Kidney (tissue), 14 donors: ENCODE results near the gene TLN1. TPM values are rescaled to one million over a fixed set of nuclear protein-coding genes. Genes with fewer than 3 reads are reported as not detected.

Experiments used
- DNase-seq, 5 donors: peaks; one replicate each; pipeline ENCODE4 v3.0.0-alpha.2; 2013 to 2020
- FAIRE-seq: peaks from 2 replicates; lab custom pipeline; 2012; peaks lifted over from hg19 to GRCh38; lab: Jason Lieb, UNC
- H3K27ac ChIP-seq, 2 donors: one replicate each; pipeline ENCODE4 v1.7.0; 2013; ENCODE audit warnings: low read depth in 2 of 2, low read length in 2 of 2, inconsistent platforms in 1 of 2
- H3K27me3 ChIP-seq: one replicate; pipeline ENCODE4 v1.7.1; 2013; ENCODE audit warnings: low read length, inconsistent platforms; ENCODE audit not compliant: control insufficient read depth, insufficient read depth
- H3K36me3 ChIP-seq, 3 donors: one replicate each; pipeline versions ENCODE4 v1.7.0 to v1.7.1; 2013; ENCODE audit warnings: low read length in 3 of 3, control low read depth in 1 of 3, inconsistent platforms in 1 of 3; ENCODE audit not compliant: insufficient read depth in 3 of 3, control insufficient read depth in 2 of 3
- H3K4me1 ChIP-seq, 3 donors: one replicate each; pipeline versions ENCODE4 v1.7.0 to v1.7.1; 2013; ENCODE audit warnings: low read length in 3 of 3, inconsistent platforms in 1 of 3, low read depth in 1 of 3; ENCODE audit not compliant: control insufficient read depth in 2 of 3, insufficient read depth in 2 of 3
- H3K4me3 ChIP-seq, 3 donors: one replicate each; pipeline versions ENCODE4 v1.7.0 to v1.8.1; 2013; ENCODE audit warnings: low read length in 3 of 3, control low read depth in 1 of 3, inconsistent platforms in 1 of 3
- H3K9ac ChIP-seq, 3 donors: one replicate each; pipeline versions ENCODE4 v1.7.0 to v1.7.1; 2013; ENCODE audit warnings: low read length in 3 of 3, control low read depth in 1 of 3, inconsistent platforms in 1 of 3
- H3K9me3 ChIP-seq, 3 donors: one replicate each; pipeline versions ENCODE4 v1.7.0 to v1.7.1; 2013; ENCODE audit warnings: low read length in 3 of 3, control low read depth in 1 of 3, inconsistent platforms in 1 of 3; ENCODE audit not compliant: control insufficient read depth in 2 of 3, insufficient read depth in 1 of 3
- CTCF ChIP-seq: IDR thresholded peaks from 3 replicates; pipeline ENCODE4 v1.5.1; 2012; ENCODE audit warnings: mild to moderate bottlenecking, moderate library complexity, borderline replicate concordance; ENCODE audit not compliant: insufficient read depth; ENCODE audit errors: extremely low read depth
- intact Hi-C: fragments of 100-400 bp; cut with DNase I; formaldehyde crosslinking; loops from one replicate; pipeline ENCODE4 v1.11.1; 2022
- polyA plus RNA-seq: library from polyadenylated mRNA; stranded (reverse); fragments of 350-450 nt; fragmentation: Illumina TruSeq; extraction: RNeasy Lipid Tissue Mini Kit (QIAGEN cat#74804); gene quantifications from one replicate; pipeline ENCODE4 v1.2.3, GENCODE V29; 2014; ENCODE audit warnings: low read depth, low replicate concordance; ENCODE audit not compliant: insufficient read depth
- total RNA-seq: library from RNA; stranded (reverse); fragmentation: NEBNext Ultra II Directional; extraction: Animal tissue kit (Norgen Biotek cat#: 25700); gene quantifications from one replicate; pipeline ENCODE4 v1.2.1, GENCODE V29; 2021
- donor health status: control.
- donor health status: control.
- donor health status: control.
- donor health status: control.
- donor health status: control.
- donor health status: DM: yes; HTN: yes; CAD: no.
- donor health status: Normal renal cell carcinoma (clear cell type).

Gene TLN1
- total and polyA plus RNA-seq, 2 donors from 2014 or later = 71.7 to 376 TPM

GRCh38 chr9:35759795-35760194, 27.8 kb upstream of the TLN1 start:
- peaks cover 0 to 11% (median 4%) of the 10 kb centered on the region in 3 donors for H3K4me1 ChIP-seq
- no peaks in the 10 kb centered on the region for H3K27me3 ChIP-seq
- DNase-seq (no peak), FAIRE-seq (no peak)
- H3K27ac ChIP-seq = no peak overlapping the region
- intact Hi-C loops = no loop called here
- H3K9me3 ChIP-seq = no peaks in the 10 kb centered on the region
- TF ChIP-seq CTCF = no peak
- H3K36me3 ChIP-seq = no peaks in the 10 kb centered on the region
- H3K9ac ChIP-seq = no peak overlapping the region
- H3K4me3 ChIP-seq = no peak overlapping the region

GRCh38 chr9:35758475-35759050, 26.6 kb upstream of the TLN1 start:
- FAIRE-seq (no peak), DNase-seq (peak in 2 of 5 donors; percentile 16 to 33)
- Histone ChIP-seq H3K9ac (no peak overlapping the region), H3K4me3 (no peak overlapping the region), H3K9me3 (no peaks in the 10 kb centered on the region), H3K27ac (peak overlapping the region in 1 of 2 donors; percentile 30), H3K4me1 (peaks cover 0 to 11% (median 4%) of the 10 kb centered on the region in 3 donors), H3K36me3 (peaks cover 0 to 7% (median 6%) of the 10 kb centered on the region in 3 donors), H3K27me3 (no peaks in the 10 kb centered on the region)
- intact Hi-C loops = no loop called here
- TF ChIP-seq CTCF = no peak

GRCh38 chr9:35757892-35758275, 25.9 kb upstream of the TLN1 start:
- TF ChIP-seq CTCF = no peak
- peak overlapping the region in 2 of 3 donors; percentile 74 to 79 for H3K4me3 ChIP-seq
- H3K4me1 ChIP-seq = peaks cover 0 to 11% (median 4%) of the 10 kb centered on the region in 3 donors
- FAIRE-seq (no peak), DNase-seq (no peak)
- no peak overlapping the region for H3K27ac ChIP-seq
- no peaks in the 10 kb centered on the region for H3K27me3 ChIP-seq
- intact Hi-C loops = no loop called here
- H3K36me3 ChIP-seq = peaks cover 0 to 13% (median 10%) of the 10 kb centered on the region in 3 donors
- H3K9ac ChIP-seq = peak overlapping the region in 2 of 3 donors; percentile 71 to 93
- H3K9me3 ChIP-seq = no peaks in the 10 kb centered on the region
